OCI-LY7 (cell line): ENCODE data around the gene ERN2. TPM values are rescaled to one million over a fixed set of nuclear protein-coding genes. Genes with fewer than 3 reads are reported as not detected.

Source experiments
- BruUV-seq: library from RNA; stranded (reverse); fragments of 400-500 nt; replicated peaks from 2 replicates; lab custom pipeline; 2021; lab: Mats Ljungman, UMichigan
- CTCF ChIA-PET: fragments of 300-600 bp; sonication (Branson Sonifier 250); formaldehyde crosslinking; loops from one replicate; lab custom pipeline; 2022; ENCODE audit warnings: antibody characterized with exemption; ENCODE audit not compliant: unreplicated experiment; lab: Charles Lee
- POLR2A ChIA-PET: fragments of 300-600 bp; sonication (Branson Sonifier 250); formaldehyde crosslinking; loops from one replicate; lab custom pipeline; 2022; ENCODE audit warnings: antibody characterized with exemption; lab: Charles Lee
- DNase-seq: peaks from one replicate; pipeline ENCODE4 v3.0.0-alpha.2; 2015; ENCODE audit warnings: low spot score
- H2AFZ ChIP-seq: fragments of 200-600 bp; sonication (generic), shearing (Covaris generic); 2 replicates; pipeline ENCODE4 v1.6.1; 2014; ENCODE audit warnings: mild to moderate bottlenecking, antibody characterized with exemption, low read length, moderate library complexity
- H3K27ac ChIP-seq: fragments of 200-600 bp; sonication (generic); 2 replicates; pipeline ENCODE4 v1.5.1; 2014; ENCODE audit warnings: mixed run types, low read depth, mild to moderate bottlenecking, moderate library complexity, low read length, inconsistent platforms; ENCODE audit not compliant: poor library complexity, severe bottlenecking
- H3K36me3 ChIP-seq: fragments of 200-600 bp; sonication (generic); 2 replicates; pipeline ENCODE4 v1.6.1; 2014; ENCODE audit warnings: mild to moderate bottlenecking, antibody characterized with exemption, low read length, moderate library complexity, mixed read lengths; ENCODE audit not compliant: insufficient read depth
- H3K4me1 ChIP-seq: fragments of 200-600 bp; sonication (generic); 2 replicates; pipeline ENCODE4 v1.5.1; 2014; ENCODE audit warnings: mild to moderate bottlenecking, low read length; ENCODE audit not compliant: insufficient read depth, poor library complexity, severe bottlenecking
- H3K4me2 ChIP-seq: fragments of 200-600 bp; sonication (generic); 2 replicates; pipeline ENCODE4 v1.6.1; 2014; ENCODE audit warnings: mild to moderate bottlenecking, low read length
- H3K4me3 ChIP-seq: fragments of 200-600 bp; sonication (generic); 2 replicates; pipeline ENCODE4 v1.5.1; 2014; ENCODE audit warnings: mild to moderate bottlenecking, low read depth, low read length; ENCODE audit not compliant: poor library complexity, severe bottlenecking
- H3K79me2 ChIP-seq: fragments of 200-600 bp; sonication (generic); 2 replicates; pipeline ENCODE4 v1.6.1; 2016; ENCODE audit warnings: low read depth, mild to moderate bottlenecking, low read length, moderate library complexity, mixed read lengths; ENCODE audit not compliant: insufficient read depth
- H3K9me2 ChIP-seq: fragments of 200-600 bp; sonication (generic); 2 replicates; pipeline ENCODE4 v1.6.1; 2016; ENCODE audit warnings: mild to moderate bottlenecking, low read length, mixed read lengths; ENCODE audit not compliant: insufficient read depth
- H3K9me3 ChIP-seq: fragments of 200-600 bp; sonication (generic); 2 replicates; pipeline ENCODE4 v1.6.1; 2014; ENCODE audit warnings: mild to moderate bottlenecking, mixed run types, low read length, mixed read lengths
- H4K20me1 ChIP-seq: fragments of 200-600 bp; sonication (generic); 2 replicates; pipeline ENCODE4 v1.6.1; 2014; ENCODE audit warnings: mild to moderate bottlenecking, antibody characterized with exemption, low read length, moderate library complexity, mixed read lengths; ENCODE audit not compliant: insufficient read depth
- EZH2phosphoT487 ChIP-seq: fragments of 200-600 bp; sonication (generic); IDR thresholded peaks from 2 replicates; pipeline ENCODE4 v1.6.1; 2018; ENCODE audit warnings: low read depth, borderline replicate concordance, mild to moderate bottlenecking, mixed run types, antibody characterized with exemption, low read length, moderate library complexity, mixed read lengths
- intact Hi-C: fragments of 100-400 bp; cut with micrococcal nuclease; formaldehyde crosslinking; loops from one replicate; pipeline ENCODE4 v1.10.0; 2022; ENCODE audit not compliant: unreplicated experiment
- total RNA-seq, 2 experiments: library from RNA; depleted of rRNA in 1 of 2; stranded (reverse); fragments of >200 nt in 1 of 2; shearing (Covaris generic) in 1 of 2; gene quantifications; 2 replicates each; pipeline ENCODE4 v1.2.3, GENCODE V29; 2014 to 2022
- TF ChIP-seq, protein P1 (sequence below): fragments of 200-600 bp; sonication (generic); conservative IDR thresholded peaks from 2 replicates; pipeline ENCODE4 v1.5.1; 2014; ENCODE audit warnings: mild to moderate bottlenecking, antibody characterized with exemption, low read length, moderate library complexity, mixed read lengths

The ERN2 gene
- total RNA-seq, 2 experiments from 2014 or later = 1.2 to 2.5 TPM

DNA sequence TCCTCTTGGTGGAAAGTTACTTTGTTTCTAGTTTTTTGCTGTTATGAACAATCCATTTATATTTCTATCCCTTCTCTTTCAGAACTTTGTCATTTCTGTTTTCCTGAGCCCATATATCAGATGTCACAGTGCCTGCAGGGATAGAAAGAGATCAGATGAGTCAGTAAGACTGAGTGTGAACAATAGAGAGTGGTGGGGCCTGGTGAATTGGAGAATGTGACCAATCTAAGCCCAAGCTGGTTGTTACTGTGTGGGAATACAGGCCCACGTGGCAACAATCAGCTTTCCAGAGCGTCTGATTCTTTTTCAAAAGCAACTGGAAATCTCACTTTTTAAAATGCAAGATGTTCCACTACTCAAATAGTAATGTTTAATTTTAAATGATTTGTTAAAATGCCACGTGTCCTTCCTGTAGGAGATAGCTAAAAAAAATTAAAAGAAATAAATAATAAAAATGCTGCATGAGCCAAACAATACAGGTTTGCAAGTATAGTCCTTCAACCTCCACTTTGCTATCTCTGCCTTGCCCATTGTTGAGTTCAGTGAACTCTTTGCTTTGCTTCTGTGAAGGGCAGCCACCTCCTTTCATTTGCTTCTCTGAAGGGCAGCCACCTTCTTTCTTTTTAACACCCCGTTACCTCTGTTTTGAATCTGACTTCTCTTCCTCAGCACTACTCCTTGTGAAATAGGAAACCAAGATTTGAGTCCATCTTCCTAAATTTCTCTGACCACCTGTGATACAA, 62.2 kb downstream of the ERN2 start:
- H3K36me3 ChIP-seq = peaks cover 93% of the 10 kb centered on the region
- no peaks in the 10 kb centered on the region for H3K9me2 ChIP-seq
- H3K79me2 ChIP-seq = peaks cover 91% of the 10 kb centered on the region
- H3K9me3 ChIP-seq = no peaks in the 10 kb centered on the region
- intact Hi-C loops = no loop called here
- H3K27ac ChIP-seq = peak overlapping the region; percentile 71
- H2AFZ ChIP-seq = no peak overlapping the region
- ChIA-PET CTCF (no interaction called here), POLR2A (interaction anchor here (1.8 kb wide), 2 partner anchors 13 to 28 kb away, joined by 3 read pairs; no protein-coding TSS in a partner anchor)
- BruUV-seq = no TSS peak
- H3K4me1 ChIP-seq = peaks cover 29% of the 10 kb centered on the region
- TF ChIP-seq, protein P1, sequence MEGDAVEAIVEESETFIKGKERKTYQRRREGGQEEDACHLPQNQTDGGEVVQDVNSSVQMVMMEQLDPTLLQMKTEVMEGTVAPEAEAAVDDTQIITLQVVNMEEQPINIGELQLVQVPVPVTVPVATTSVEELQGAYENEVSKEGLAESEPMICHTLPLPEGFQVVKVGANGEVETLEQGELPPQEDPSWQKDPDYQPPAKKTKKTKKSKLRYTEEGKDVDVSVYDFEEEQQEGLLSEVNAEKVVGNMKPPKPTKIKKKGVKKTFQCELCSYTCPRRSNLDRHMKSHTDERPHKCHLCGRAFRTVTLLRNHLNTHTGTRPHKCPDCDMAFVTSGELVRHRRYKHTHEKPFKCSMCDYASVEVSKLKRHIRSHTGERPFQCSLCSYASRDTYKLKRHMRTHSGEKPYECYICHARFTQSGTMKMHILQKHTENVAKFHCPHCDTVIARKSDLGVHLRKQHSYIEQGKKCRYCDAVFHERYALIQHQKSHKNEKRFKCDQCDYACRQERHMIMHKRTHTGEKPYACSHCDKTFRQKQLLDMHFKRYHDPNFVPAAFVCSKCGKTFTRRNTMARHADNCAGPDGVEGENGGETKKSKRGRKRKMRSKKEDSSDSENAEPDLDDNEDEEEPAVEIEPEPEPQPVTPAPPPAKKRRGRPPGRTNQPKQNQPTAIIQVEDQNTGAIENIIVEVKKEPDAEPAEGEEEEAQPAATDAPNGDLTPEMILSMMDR = no peak
- no peak for TF ChIP-seq EZH2phosphoT487
- DNase-seq = peak; percentile 13
- H3K4me2 ChIP-seq = peak overlapping the region; percentile 58
- peak overlapping the region; percentile 30 for H3K4me3 ChIP-seq
- no peaks in the 10 kb centered on the region for H4K20me1 ChIP-seq

DNA sequence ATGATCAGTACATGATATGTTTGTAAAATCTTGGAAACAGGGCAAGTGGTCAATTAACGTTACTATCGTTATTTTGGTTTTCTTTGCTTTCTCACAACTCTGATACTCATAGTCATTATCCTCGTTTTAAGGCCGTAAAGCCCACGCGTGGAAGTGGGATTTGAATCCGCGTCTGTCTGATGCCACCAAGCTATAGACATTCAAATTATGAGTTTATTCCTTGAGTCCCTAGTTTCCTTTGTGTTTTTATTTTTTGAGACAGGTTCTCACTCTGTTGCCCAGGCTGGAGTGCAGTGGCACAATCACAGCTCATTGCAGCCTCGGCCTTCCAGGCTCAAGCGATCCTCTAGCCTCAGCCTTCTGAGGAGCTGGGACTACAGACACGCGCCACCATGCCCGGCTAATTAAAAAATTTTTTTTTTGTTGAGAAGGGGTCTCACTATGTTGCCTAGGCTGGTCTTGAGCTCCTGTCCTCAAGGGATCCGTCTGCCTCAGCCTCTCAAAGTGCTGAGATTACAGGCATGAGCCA, 70.7 kb downstream of the ERN2 start:
- Histone ChIP-seq H4K20me1 (peaks cover 5% of the 10 kb centered on the region; the same call in 1 of the 2 replicates), H3K79me2 (peaks cover 63% of the 10 kb centered on the region), H3K4me1 (peaks cover 17% of the 10 kb centered on the region), H3K9me2 (no peaks in the 10 kb centered on the region), H2AFZ (no peak overlapping the region), H3K27ac (peak overlapping the region; percentile 74), H3K4me3 (peak overlapping the region; percentile 91), H3K36me3 (peaks cover 51% of the 10 kb centered on the region), H3K9me3 (no peaks in the 10 kb centered on the region), H3K4me2 (peak overlapping the region; percentile 87)
- no TSS peak for BruUV-seq
- intact Hi-C loops = no loop called here
- no peak for DNase-seq
- POLR2A ChIA-PET = interaction anchor here (0.7 kb wide), 1 partner anchor 35 kb away, joined by 3 read pairs; no protein-coding TSS in a partner anchor
- CTCF ChIA-PET = no interaction called here
- TF ChIP-seq, protein P1 = no peak
- no peak for TF ChIP-seq EZH2phosphoT487
